CD4-positive, alpha-beta memory T cell (primary cell): ENCODE measurements around the gene MAPK12. TPM values are rescaled to one million over a fixed set of nuclear protein-coding genes. Genes with fewer than 3 reads are reported as not detected.

Source experiments
- CTCF ChIA-PET: fragments of 350-600 bp; sonication (Branson Sonifier 250); formaldehyde crosslinking; loops from one replicate; lab custom pipeline; 2021; ENCODE audit warnings: inconsistent platforms; ENCODE audit not compliant: partially characterized antibody; lab: Charles Lee
- POLR2A ChIA-PET: fragments of 350-600 bp; sonication (Branson Sonifier 250); formaldehyde crosslinking; loops from one replicate; lab custom pipeline; 2021; ENCODE audit not compliant: partially characterized antibody; lab: Charles Lee
- DNase-seq, 5 donors: peaks; one replicate each; pipeline versions ENCODE4 v3.0.0 to v3.0.0-alpha.2; 2020 to 2022; ENCODE audit warnings: mixed read lengths in 1 of 5
- H3K27ac ChIP-seq: one replicate; pipeline ENCODE4 v1.7.0; 2013; ENCODE audit warnings: low read depth, low read length
- H3K27me3 ChIP-seq: 2 replicates; pipeline ENCODE4 v1.7.0; 2013; ENCODE audit warnings: mild to moderate bottlenecking, low read length, moderate library complexity; ENCODE audit not compliant: insufficient read depth
- H3K36me3 ChIP-seq: 2 replicates; pipeline ENCODE4 v1.7.0; 2013; ENCODE audit warnings: mild to moderate bottlenecking, low read length, moderate library complexity; ENCODE audit not compliant: insufficient read depth
- H3K4me1 ChIP-seq: 2 replicates; pipeline ENCODE4 v1.7.0; 2013; ENCODE audit warnings: mild to moderate bottlenecking, low read length, moderate library complexity; ENCODE audit not compliant: insufficient read depth
- H3K4me3 ChIP-seq, 2 donors: one replicate each; pipeline ENCODE4 v1.7.0; 2013; ENCODE audit warnings: low read length in 2 of 2, mild to moderate bottlenecking in 1 of 2
- H3K9me3 ChIP-seq, 2 donors: one replicate each; pipeline ENCODE4 v1.7.0; 2013; ENCODE audit warnings: low read length in 2 of 2, control low read depth in 1 of 2; ENCODE audit not compliant: control insufficient read depth in 1 of 2
- H3K27ac Mint-ChIP-seq, 7 donors: one replicate each; pipeline ENCODE4 v1.8.0; 2020 to 2021; ENCODE audit warnings: mixed read lengths in 7 of 7, mild to moderate bottlenecking in 6 of 7, inconsistent platforms in 3 of 7, moderate library complexity in 3 of 7
- H3K27me3 Mint-ChIP-seq, 2 donors: one replicate each; pipeline ENCODE4 v1.8.0; 2020 to 2021; ENCODE audit warnings: mixed read lengths in 2 of 2
- H3K36me3 Mint-ChIP-seq, 2 donors: one replicate each; pipeline ENCODE4 v1.8.0; 2020 to 2021; ENCODE audit warnings: mixed read lengths in 2 of 2, inconsistent platforms in 1 of 2, mild to moderate bottlenecking in 1 of 2
- H3K4me1 Mint-ChIP-seq, 4 donors: one replicate each; pipeline ENCODE4 v1.8.0; 2020 to 2021; ENCODE audit warnings: mixed read lengths in 4 of 4, mild to moderate bottlenecking in 1 of 4
- H3K4me3 Mint-ChIP-seq, 8 donors: one replicate each; pipeline ENCODE4 v1.8.0; 2020 to 2021; ENCODE audit warnings: mixed read lengths in 8 of 8, mild to moderate bottlenecking in 7 of 8, moderate library complexity in 6 of 8, inconsistent platforms in 3 of 8
- H3K9me3 Mint-ChIP-seq, 8 donors: one replicate each; pipeline ENCODE4 v1.8.0; 2020 to 2021; ENCODE audit warnings: mixed read lengths in 8 of 8, mild to moderate bottlenecking in 5 of 8, inconsistent platforms in 3 of 8, moderate library complexity in 1 of 8
- intact Hi-C: fragments of 100-400 bp; cut with micrococcal nuclease; formaldehyde crosslinking; loops from one replicate; pipeline ENCODE4 v1.15.1; 2023
- polyA plus RNA-seq, 2 donors: library from polyadenylated mRNA; unstranded; fragments of 300-500 nt; fragmentation: Illumina TruSeq; gene quantifications; one replicate each; pipeline ENCODE4 v1.2.3, GENCODE V29; 2021
- total RNA-seq, 2 experiments: library from RNA; stranded (reverse); gene quantifications; one replicate each; pipeline ENCODE4 v1.2.3, GENCODE V29; 2021

MAPK12 gene
- total and polyA plus RNA-seq, 4 experiments from 2014 or later, result 0.05 to 2.9 (median 2.9) TPM; not detected in 1

DNA sequence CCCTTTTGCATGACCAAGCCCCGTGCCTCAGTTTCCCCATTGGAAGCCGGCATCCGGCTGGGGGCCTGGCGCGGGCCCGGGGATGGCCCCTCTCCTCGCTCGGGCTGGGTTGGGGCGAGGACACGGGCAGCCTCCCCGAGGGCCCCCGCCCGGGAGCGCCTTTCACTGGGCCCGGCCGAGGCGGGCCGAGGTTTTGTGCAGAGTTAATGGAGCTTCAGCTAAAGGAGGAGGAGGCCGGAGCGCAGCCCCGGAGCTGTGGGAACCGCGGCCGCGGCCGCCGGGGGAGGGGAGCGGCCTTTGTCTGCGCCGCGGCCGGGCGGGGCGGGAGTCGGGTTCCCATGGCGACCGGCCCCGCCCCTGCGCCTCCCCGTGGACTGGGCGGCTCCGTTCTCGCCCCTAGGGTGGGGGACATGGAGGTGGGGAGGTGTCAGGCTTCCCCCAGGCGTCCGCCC lies 10.1 kb upstream of the MAPK12 start:
- H3K4me3 ChIP-seq, result peak overlapping the region; percentile 12 to 64
- H3K9me3 ChIP-seq, result no peaks in the 10 kb centered on the region
- POLR2A ChIA-PET, result interaction anchor here (0.6 to 4.6 kb wide), 6 partner anchors 20 to 348 kb away, joined by 3 to 26 read pairs (median 4); partner anchors contain the start of genes HDAC10 and TUBGCP6
- Mint-ChIP-seq H3K36me3 (no peaks in the 10 kb centered on the region), H3K4me3 (peak overlapping the region in 2 of 8 donors; percentile 51 to 72), H3K27ac (peak overlapping the region in 1 of 7 donors; percentile 61), H3K4me1 (peaks cover 1 to 24% (median 10%) of the 10 kb centered on the region in 4 donors), H3K9me3 (no peaks in the 10 kb centered on the region), H3K27me3 (no peaks in the 10 kb centered on the region)
- peaks cover 30% of the 10 kb centered on the region for H3K4me1 ChIP-seq
- DNase-seq, result peak in 3 of 5 donors; percentile 35 to 50 (median 42)
- no peak overlapping the region for H3K27ac ChIP-seq
- CTCF ChIA-PET, result interaction anchor here (1.1 to 2.5 kb wide), 4 partner anchors 19 to 56 kb away, joined by 3 to 11 read pairs (median 6); partner anchors contain the start of genes DENND6B and HDAC10
- H3K36me3 ChIP-seq, result no peaks in the 10 kb centered on the region
- H3K27me3 ChIP-seq, result no peaks in the 10 kb centered on the region
- intact Hi-C loops, result loop anchor here (2.0 to 5.0 kb wide), 4 partner anchors 27 to 349 kb away; partner anchors contain the start of genes DENND6B and TUBGCP6

DNA sequence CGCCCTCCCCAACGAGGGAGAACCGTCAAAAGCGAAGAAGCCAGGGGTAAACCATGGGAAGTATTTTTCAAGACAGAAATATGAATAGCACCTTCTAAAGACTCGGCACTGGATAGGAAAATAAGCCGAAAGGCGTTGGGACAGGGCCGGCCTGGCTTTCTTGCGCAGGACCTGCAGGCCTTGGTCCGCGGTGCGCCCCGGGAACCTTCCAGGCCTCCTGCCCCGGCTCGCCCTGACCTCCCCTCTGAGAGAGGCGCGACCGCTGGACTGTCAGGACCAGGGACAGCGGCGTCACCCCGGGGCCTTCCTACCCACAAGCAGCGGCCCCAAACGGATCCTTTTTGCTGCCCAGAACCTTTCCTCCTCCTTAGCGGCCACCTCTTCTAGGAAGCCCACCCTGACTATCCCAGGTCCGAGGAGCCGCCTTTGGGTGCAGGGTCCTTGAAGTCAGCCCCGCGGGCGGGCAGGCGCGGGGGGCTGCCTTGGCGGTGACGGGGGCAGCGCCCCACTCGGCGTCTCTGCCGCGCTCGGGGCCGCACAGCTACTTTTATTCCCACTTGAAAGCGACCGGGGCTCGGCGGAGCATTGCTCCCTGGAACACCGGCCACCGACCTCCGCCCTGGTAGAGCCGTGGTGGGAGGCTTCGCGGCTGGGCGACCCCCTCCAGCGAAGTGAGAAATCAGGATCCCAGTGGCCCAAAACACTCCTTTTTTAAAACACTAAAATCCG lies 9.3 kb upstream of the MAPK12 start:
- Mint-ChIP-seq H3K27ac (peak overlapping the region in 4 of 7 donors; percentile 19 to 76 (median 70)), H3K4me1 (peaks cover 1 to 24% (median 10%) of the 10 kb centered on the region in 4 donors), H3K27me3 (no peaks in the 10 kb centered on the region), H3K36me3 (no peaks in the 10 kb centered on the region), H3K4me3 (peak overlapping the region; percentile 61 to 83 (median 74)), H3K9me3 (no peaks in the 10 kb centered on the region)
- ChIA-PET POLR2A (interaction anchor here (1.1 to 4.6 kb wide), 4 partner anchors 20 to 351 kb away, joined by 4 to 26 read pairs (median 6); partner anchors contain the start of genes HDAC10 and TUBGCP6), CTCF (interaction anchor here (1.4 to 2.5 kb wide), 3 partner anchors 19 to 57 kb away, joined by 3 to 11 read pairs (median 10); partner anchors contain the start of genes DENND6B and HDAC10)
- Histone ChIP-seq H3K36me3 (no peaks in the 10 kb centered on the region), H3K4me3 (peak overlapping the region; percentile 42 to 64), H3K27me3 (no peaks in the 10 kb centered on the region), H3K4me1 (peaks cover 30% of the 10 kb centered on the region), H3K27ac (peak overlapping the region; percentile 33), H3K9me3 (no peaks in the 10 kb centered on the region)
- peak; percentile 70 to 78 (median 75) for DNase-seq
- intact Hi-C loops, result loop anchor here (1.0 to 5.0 kb wide), 5 partner anchors 19 to 350 kb away; partner anchors contain the start of genes DENND6B and TUBGCP6

DNA sequence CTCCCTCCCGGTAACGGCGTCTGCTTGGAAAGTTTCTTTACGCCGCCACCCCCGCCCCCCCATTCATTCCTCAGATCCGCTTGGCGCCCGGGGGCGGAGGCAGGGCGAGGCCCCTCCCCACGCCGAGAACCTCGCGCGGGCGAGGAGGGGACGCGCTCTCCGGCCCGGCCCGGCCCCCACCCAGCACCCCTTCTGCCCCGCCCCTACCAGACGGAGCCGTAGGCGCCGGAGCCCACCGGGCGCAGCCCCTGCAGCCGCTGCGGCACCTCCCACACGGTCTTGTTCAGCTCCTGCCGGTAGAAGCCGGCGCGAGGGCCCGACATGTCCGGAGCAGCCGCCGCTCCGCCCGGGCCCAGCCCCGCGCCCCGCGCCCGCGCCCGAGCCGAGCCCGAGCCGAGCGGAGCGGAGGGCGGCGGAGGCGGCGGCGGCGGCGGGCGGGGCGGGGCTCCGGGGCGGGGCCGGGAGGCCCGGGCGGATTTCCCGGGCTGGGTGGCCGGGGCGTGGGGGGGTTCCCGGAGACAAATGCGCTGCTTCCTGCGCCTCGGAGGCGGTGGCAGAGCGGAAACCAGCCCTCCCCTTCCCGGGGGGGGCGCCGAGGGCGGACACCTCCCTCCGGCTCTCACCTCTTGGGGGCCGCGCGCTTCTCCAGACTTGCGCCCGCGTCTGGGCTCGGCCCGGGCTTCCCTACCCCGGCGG lies 8.6 kb upstream of the MAPK12 start, which contains the start of gene MAPK11:
TSS of gene MAPK11 (minus strand) at position 411 of the 696 bp plus-strand sequence. CDS start at position 323, 88 bp downstream.
- Mint-ChIP-seq H3K27ac (peak within 1 kb of the TSS in 4 of 7 donors; percentile 19 to 76 (median 70)), H3K4me1 (peaks cover 1 to 24% (median 10%) of the 10 kb centered on the region in 4 donors), H3K36me3 (no peaks in the 10 kb centered on the region), H3K27me3 (peaks cover 0 to 2% of the 10 kb centered on the region in 2 donors), H3K9me3 (no peaks in the 10 kb centered on the region), H3K4me3 (peak within 1 kb of the TSS; percentile 64 to 83 (median 74))
- DNase-seq, result peak in 4 of 5 donors; percentile 75 to 80 (median 78)
- ChIA-PET CTCF (no interaction called here), POLR2A (interaction anchor here (0.6 to 4.6 kb wide), 5 partner anchors 19 to 351 kb away, joined by 3 to 26 read pairs (median 4); partner anchors contain the start of genes HDAC10 and TUBGCP6)
- H3K4me3 ChIP-seq, result peak within 1 kb of the TSS; percentile 42 to 64
- intact Hi-C loops, result loop anchor here (1.0 to 5.0 kb wide), 5 partner anchors 18 to 351 kb away; partner anchors contain the start of genes DENND6B and TUBGCP6
- no peaks in the 10 kb centered on the region for H3K27me3 ChIP-seq
- peaks cover 30% of the 10 kb centered on the region for H3K4me1 ChIP-seq
- H3K36me3 ChIP-seq, result no peaks in the 10 kb centered on the region
- no peaks in the 10 kb centered on the region for H3K9me3 ChIP-seq
- H3K27ac ChIP-seq, result peak within 1 kb of the TSS; percentile 33

DNA sequence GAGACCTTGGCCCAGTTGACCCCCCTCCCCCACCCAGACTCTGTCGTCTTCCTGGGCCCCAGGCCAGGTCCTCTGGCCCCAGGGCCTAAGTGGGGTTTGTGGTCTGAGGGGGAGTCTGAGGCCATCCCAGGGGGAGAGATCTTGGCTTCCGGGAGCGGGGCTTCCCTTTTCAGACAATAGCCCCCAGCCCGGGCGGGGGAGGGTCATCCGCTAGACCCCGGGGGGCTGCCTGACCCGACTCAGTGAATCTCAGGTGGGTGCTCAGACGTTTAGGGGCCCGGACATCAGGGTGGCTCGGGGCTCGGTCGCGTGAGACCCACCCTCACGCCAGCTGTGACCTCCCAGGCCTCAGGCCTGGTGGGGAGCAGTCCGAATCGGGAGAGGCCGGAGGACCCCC lies 8.1 kb upstream of the MAPK12 start:
- POLR2A ChIA-PET, result interaction anchor here (0.6 to 4.6 kb wide), 5 partner anchors 18 to 352 kb away, joined by 3 to 26 read pairs (median 4); partner anchors contain the start of genes HDAC10 and TUBGCP6

DNA sequence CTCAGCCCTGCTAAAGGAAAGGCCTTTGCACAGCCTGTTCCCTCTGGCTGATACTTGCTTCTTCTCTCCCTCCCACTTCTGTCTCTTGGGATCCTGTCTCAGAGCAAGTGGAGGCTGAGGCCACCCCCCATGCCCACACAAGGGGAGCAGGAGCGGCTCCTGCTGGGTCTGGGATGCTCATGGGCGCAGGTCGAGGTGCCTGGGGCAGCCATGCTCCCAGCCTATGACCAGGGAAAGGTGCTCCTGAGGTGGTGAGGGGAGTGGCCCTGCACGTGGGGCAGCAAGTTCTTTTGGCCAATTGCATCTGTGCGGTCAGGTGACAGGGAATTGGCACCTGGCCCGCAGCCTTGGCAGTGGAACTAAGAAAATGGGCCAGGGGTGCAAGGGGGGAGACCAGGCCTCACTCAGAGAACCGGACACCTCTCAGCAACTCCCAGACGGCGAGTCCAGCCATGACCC lies 7.2 kb upstream of the MAPK12 start:
- Histone ChIP-seq H3K9me3 (no peaks in the 10 kb centered on the region), H3K27ac (no peak overlapping the region), H3K27me3 (no peaks in the 10 kb centered on the region), H3K4me3 (no peak overlapping the region), H3K36me3 (no peaks in the 10 kb centered on the region), H3K4me1 (peaks cover 27% of the 10 kb centered on the region)
- peaks cover 1 to 18% (median 8%) of the 10 kb centered on the region in 4 donors for H3K4me1 Mint-ChIP-seq
- peak overlapping the region in 1 of 7 donors; percentile 54 for H3K27ac Mint-ChIP-seq
- DNase-seq, result no peak
- H3K27me3 Mint-ChIP-seq, result peaks cover 0 to 3% of the 10 kb centered on the region in 2 donors
- no peaks in the 10 kb centered on the region for H3K9me3 Mint-ChIP-seq
- intact Hi-C loops, result no loop called here
- POLR2A ChIA-PET, result interaction anchor here (1.0 to 4.6 kb wide), 3 partner anchors 18 to 77 kb away, joined by 3 to 26 read pairs (median 5); partner anchors contain the start of genes HDAC10 and TUBGCP6
- H3K36me3 Mint-ChIP-seq, result no peaks in the 10 kb centered on the region
- H3K4me3 Mint-ChIP-seq, result peak overlapping the region in 4 of 8 donors; percentile 25 to 57 (median 44)
- CTCF ChIA-PET, result interaction anchor here (3.0 kb wide), 1 partner anchor 16 kb away, joined by 19 read pairs; the partner anchor contains the start of gene HDAC10

More for the DNA sequence above, 8.1 kb upstream of the MAPK12 start:
- Mint-ChIP-seq H3K9me3 (no peaks in the 10 kb centered on the region), H3K36me3 (no peaks in the 10 kb centered on the region), H3K4me1 (peaks cover 1 to 24% (median 10%) of the 10 kb centered on the region in 4 donors), H3K27me3 (peaks cover 0 to 3% of the 10 kb centered on the region in 2 donors), H3K4me3 (peak overlapping the region in 7 of 8 donors; percentile 43 to 72 (median 64)), H3K27ac (no peak overlapping the region)
- Histone ChIP-seq H3K27ac (peak overlapping the region; percentile 9), H3K27me3 (no peaks in the 10 kb centered on the region), H3K4me1 (peaks cover 30% of the 10 kb centered on the region), H3K4me3 (no peak overlapping the region), H3K36me3 (no peaks in the 10 kb centered on the region), H3K9me3 (no peaks in the 10 kb centered on the region)
- intact Hi-C loops, result no loop called here
- DNase-seq, result no peak
- CTCF ChIA-PET, result no interaction called here
